Right renal pelvis (tissue), 4 donors: ENCODE data around the gene FAM111A. TPM values are rescaled to one million over a fixed set of nuclear protein-coding genes. Genes with fewer than 3 reads are reported as not detected.

Experiments
- DNase-seq, 4 donors: peaks; one replicate each; pipeline ENCODE4 v3.0.0-alpha.2; 2013; ENCODE audit warnings: low read depth in 4 of 4, low spot score in 3 of 4, missing footprints in 1 of 4
- polyA plus RNA-seq, 4 donors: library from polyadenylated mRNA; unstranded; fragments of 120-200 nt; gene quantifications; one replicate each; pipeline ENCODE4 v1.2.1, GENCODE V29; 2013; ENCODE audit not compliant: insufficient read length in 4 of 4

The FAM111A gene
- polyA plus RNA-seq, 4 donors = 46.5 to 68.0 (median 56.0) TPM

GRCh38 chr11:59138643-59139042 lies 4.0 kb upstream of the FAM111A start:
- no peak for DNase-seq

- DNase-seq = no peak
Observed at GRCh38 chr11:59141191-59141590, 1.5 kb upstream of the FAM111A start.

GRCh38 chr11:59141673-59142460 lies 789 bp upstream of the FAM111A start:
- DNase-seq = no peak

- DNase-seq = no peak
Observed at GRCh38 chr11:59144096-59144495, 1.4 kb downstream of the FAM111A start.

GRCh38 chr11:59144579-59145345 lies 2.1 kb downstream of the FAM111A start:
- peak; percentile 72 to 79 (median 76) for DNase-seq

GRCh38 chr11:59145534-59145933 lies 2.9 kb downstream of the FAM111A start:
- DNase-seq = no peak

GRCh38 chr11:59151761-59152160 lies 9.1 kb downstream of the FAM111A start:
- DNase-seq = no peak

- DNase-seq = no peak
Observed at GRCh38 chr11:59152312-59152951, 9.8 kb downstream of the FAM111A start.

GRCh38 chr11:59154610-59155009 lies 12.0 kb downstream of the FAM111A start:
- DNase-seq = no peak

GRCh38 chr11:59157433-59157832 lies 14.8 kb downstream of the FAM111A start:
- DNase-seq = no peak

- peak in 1 of 4 donors; percentile 61 for DNase-seq
Observed at GRCh38 chr11:59158206-59159068, 15.8 kb downstream of the FAM111A start.

GRCh38 chr11:59164028-59164427 lies 21.4 kb downstream of the FAM111A start:
- no peak for DNase-seq

GRCh38 chr11:59171508-59172322 lies 29.1 kb downstream of the FAM111A start, which contains the start of gene DTX4:
Gene DTX4, plus strand, starts transcription at chr11:59172132. Its CDS starts 464 bp downstream, at chr11:59172596.
- peak; percentile 84 to 87 (median 84) for DNase-seq

GRCh38 chr11:59172345-59173079 lies 29.9 kb downstream of the FAM111A start:
- DNase-seq = no peak

- peak in 2 of 4 donors; percentile 38 to 54 for DNase-seq
Observed at GRCh38 chr11:59173080-59173963, 30.7 kb downstream of the FAM111A start.

GRCh38 chr11:59173964-59174663 lies 31.5 kb downstream of the FAM111A start:
- DNase-seq = no peak

GRCh38 chr11:59174664-59175033 lies 32.0 kb downstream of the FAM111A start:
- no peak for DNase-seq
